Measurements from ENCODE around the gene SMOC1.

The SMOC1 gene

GRCh38 chr14:69980457-69981425 lies 101.5 kb downstream of the SMOC1 start:
- DNase-seq (ENCODE audit: low spot score) = no peak

- DNase-seq (ENCODE audit: low spot score) = no peak
Observed at GRCh38 chr14:69982220-69982839, 103.1 kb downstream of the SMOC1 start.

DNA sequence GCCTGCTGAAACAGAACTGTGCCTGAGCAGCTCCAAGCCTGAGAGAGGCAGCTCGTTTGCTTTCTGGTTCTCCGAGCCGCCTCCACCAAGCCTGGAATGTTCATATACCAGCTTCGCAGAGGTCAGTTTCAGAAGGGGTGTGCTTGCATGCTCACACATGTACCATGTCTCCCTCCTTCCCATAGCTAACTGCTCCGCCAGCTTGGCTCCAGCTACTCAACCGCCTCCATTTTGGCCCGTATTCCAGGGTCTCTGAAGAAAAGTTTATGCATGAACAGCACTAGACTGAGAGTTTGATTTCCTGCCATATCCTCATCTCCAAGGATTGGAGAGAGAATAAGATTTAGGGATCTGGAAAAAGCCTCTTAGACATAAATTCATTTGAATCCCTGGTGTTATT lies 103.7 kb downstream of the SMOC1 start:
- no peak for DNase-seq (ENCODE audit: low spot score)

DNA sequence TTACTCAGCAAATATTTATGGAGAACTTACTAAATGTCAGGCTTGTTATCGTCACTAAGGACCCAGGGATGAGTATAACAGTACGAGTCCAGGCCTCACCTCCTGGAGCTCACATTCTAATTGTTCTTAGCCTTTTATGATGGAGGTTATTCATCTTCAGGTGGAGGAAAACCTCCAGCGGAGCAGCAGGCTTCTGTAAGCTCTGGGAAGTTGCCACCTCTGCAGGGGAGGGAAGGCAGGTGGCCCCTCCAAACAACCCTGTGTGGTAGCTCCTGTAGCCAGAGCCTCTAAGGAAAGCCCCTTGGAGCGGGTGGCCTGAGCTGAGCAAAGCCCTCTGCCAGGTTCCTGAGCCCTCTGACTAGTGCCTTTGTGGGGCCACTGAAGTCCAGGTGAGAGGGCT lies 104.1 kb downstream of the SMOC1 start:
- no peak for DNase-seq (ENCODE audit: low spot score)

GRCh38 chr14:69985463-69985862 lies 106.2 kb downstream of the SMOC1 start:
- DNase-seq (ENCODE audit: low spot score) = no peak

- DNase-seq (ENCODE audit: low spot score) = no peak
Observed at GRCh38 chr14:69986336-69986735, 107.1 kb downstream of the SMOC1 start.

DNA sequence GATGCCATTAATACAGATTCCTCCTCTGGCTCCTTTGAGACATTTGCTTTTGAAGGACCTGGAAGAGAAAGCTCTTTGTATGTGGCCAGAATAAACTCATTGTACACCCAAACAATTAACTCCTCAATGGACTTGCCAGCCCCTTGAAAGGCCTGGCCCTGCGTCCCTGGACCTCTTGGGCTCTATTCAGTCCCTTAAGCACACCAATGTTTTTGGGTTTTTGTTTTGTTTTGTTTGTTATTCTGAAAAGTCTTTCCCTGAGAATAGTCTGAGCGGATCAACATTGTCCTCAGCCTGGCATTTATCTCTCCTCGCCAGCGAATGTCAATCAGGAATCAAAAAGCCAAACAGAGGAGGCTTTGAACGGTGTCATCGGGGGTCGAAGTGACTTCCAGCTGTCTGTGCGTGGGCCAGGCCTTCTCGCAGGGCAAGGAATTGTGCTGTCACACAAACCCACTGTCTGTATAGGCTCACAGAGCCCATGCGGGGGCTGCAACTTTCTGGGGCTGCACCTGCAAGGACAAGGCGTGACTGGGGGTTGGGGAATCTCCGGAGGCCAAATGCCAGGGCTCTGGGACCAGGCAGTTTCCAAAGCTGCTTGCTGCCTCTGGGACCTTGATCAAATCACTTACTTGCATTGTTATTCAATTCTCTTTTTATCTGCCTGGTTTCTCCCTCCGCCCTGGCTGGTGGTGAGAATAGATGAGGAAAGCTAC lies 108.3 kb downstream of the SMOC1 start:
- DNase-seq (ENCODE audit: low spot score) = peak; percentile 38

DNA sequence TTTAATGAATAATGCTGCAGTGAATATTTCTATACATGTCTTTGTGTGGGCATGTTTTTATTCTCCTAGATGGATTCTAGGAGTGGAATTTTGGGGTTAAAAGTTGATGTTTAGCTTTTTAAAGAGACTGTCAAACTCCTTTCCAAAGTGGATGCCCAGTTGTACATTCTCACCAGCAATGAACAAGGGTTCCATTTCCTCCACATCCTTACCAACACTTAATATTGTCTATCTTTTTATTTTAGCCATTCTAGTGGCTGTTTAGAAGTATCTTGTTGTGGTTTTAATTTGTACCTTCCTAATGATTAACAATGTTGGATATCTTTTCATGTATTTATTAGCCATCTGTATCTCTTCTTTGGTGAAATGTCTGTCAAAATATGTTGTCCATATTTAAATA lies 109.8 kb downstream of the SMOC1 start:
- DNase-seq (ENCODE audit: low spot score) = no peak

DNA sequence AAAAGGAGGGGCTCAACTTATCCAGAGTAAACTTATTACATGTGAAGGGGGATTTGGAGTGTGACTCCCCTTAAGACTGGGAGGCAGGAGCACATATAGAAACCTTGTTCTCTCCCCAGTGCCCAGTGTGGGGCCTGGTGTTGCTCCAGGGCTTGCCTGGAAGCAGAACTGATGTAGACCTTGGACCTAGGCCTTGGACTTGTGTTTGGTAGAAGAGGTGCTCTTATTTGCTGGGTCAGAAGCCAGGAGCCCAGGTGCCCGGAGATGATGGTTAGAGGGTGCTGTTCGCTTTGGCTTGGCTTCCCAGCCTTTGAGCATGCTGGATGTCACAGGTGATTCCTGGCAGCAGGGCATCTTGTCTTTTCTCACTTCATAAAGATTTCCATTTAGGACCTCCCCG lies 110.4 kb downstream of the SMOC1 start:
- DNase-seq (ENCODE audit: low spot score) = no peak

DNA sequence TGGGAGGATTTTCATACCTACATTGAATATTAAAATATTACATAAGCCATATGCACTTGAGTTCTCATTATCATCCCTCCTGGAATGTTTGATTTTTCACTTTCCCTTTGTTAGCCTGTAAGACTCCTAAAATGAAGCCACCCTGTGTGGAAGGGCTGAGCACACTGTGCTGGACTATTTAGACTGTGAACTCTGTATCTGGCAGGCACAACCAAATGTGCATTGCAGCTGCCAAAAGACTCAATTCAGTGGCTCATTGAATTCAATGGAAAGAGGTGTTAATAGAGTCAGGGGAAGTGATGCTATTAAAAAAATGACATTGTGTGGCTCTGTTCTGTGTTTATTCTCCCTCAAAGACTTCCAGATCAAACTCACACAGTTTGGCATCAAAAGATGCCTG lies 111.1 kb downstream of the SMOC1 start:
- DNase-seq (ENCODE audit: low spot score) = no peak

DNA sequence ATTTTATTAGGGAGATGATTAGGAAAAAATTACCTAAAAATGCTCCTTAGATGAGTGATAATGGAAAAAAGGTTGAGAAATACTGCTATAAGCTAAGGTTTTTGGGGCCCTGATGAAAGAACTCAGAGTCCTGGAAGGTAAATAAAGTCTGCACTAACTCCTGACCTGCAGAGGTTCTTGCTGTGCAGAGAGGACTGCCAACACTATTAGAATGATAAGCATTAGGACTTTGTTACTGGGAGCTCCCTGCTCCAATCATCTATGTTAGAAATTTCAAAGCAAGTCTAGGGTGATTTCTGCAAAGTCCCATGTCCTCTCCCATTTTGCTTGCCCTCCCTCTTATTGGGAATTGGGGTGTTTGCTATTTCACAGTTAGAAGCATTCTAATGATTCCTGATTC lies 112.2 kb downstream of the SMOC1 start:
- no peak for DNase-seq (ENCODE audit: low spot score)

DNA sequence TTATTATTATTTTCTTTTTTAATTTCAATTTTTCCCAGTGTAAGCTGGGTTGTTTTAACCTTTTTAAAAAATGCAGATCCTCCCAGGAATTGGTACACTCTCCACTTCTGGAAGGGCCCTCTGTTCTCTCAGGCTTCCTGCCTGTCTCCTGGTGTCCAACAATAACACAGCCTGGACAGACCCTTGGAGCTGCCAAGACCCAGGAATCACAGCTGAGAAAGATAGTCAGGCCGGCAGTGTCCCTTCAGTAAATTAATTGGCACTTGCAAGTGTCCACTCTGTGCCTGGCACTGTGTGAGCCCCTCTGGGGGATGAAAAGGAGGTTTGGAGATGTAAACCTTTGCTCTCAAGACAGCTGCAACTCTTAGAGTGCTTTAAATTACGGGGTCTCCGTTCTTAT lies 113.3 kb downstream of the SMOC1 start:
- DNase-seq (ENCODE audit: low spot score) = no peak

- no peak for DNase-seq (ENCODE audit: low spot score)
Observed at GRCh38 chr14:69993326-69993725, 114.1 kb downstream of the SMOC1 start.

DNA sequence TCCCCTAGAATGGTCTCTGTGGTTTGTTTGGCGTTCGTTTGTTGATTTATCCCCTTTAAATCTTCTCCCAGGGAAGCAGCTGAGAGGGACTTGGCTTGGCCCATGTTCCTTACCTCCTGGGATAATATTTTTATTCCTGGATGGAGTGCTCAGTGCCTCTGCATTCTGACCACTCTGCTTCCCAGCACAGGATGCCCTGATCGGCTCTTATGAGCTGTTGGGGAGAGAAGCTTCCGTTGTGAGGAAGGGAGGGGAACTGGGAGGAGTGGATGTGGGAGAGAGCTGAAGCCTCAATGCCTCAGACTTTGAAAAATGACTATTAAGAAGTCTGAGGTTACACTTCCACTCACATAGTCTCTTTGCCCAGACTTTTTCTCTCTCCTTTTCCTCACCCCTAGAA lies 114.8 kb downstream of the SMOC1 start:
- DNase-seq (ENCODE audit: low spot score) = no peak

DNA sequence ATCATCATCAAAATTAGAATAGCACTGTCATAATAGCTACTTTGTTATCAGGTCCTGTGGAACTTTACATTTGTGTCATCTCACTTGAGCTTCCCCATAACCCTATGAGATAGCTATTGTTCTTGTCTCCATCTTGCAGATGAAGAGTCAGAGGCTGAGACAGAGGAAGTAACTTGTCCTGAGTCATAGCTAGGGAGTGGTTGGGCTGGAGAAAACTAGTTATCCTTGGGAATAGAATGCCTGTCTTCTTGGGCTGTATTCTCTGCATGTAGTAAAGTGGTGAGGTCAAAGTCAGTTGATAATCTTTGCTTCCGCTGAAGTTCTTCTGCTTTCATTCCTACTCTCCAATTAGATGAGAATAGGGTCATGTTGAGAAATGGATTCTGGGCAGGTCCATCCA lies 117.0 kb downstream of the SMOC1 start:
- no peak for DNase-seq (ENCODE audit: low spot score)

DNA sequence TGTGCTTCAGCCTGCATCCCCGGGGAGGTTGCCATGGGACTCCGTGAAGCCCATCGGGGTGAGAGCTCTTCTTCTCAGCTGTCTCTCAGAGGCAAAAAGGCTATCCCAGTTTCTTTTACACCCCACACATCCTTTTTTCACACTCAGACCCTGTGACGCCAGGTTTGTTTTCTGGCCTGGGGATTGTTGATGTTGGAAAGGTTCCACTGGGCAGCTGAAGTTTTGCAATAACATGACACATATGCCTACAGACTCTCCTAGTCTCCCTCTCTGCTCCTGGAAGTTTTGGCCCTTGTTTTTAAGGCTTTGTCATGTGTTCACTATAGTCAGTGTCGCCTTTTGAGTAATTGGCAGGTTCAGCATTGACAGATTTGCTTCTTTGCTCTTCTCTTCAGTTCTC lies 118.6 kb downstream of the SMOC1 start:
- no peak for DNase-seq (ENCODE audit: low spot score)

- DNase-seq (ENCODE audit: low spot score) = no peak
Observed at GRCh38 chr14:69999261-69999674, 120.1 kb downstream of the SMOC1 start.

DNA sequence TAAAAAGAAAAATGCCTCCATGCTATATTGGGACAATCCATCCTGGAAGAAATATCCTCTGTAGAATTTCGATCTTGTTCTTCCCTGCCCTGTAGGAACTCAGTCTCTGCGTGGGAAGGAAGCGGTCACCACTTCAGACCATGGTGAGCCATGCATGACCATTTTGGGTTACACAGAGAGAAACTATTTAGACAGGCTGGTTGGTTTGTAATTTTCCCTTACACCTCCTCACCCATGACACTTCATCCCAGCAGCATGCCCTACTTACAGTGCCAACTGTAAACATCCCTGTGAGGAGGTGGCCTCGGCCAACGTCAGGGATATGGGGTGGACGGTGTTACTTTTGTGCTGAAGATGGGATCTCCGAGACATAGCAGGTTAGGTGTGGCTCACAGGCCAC lies 121.4 kb downstream of the SMOC1 start:
- no peak for DNase-seq (ENCODE audit: low spot score)

DNA sequence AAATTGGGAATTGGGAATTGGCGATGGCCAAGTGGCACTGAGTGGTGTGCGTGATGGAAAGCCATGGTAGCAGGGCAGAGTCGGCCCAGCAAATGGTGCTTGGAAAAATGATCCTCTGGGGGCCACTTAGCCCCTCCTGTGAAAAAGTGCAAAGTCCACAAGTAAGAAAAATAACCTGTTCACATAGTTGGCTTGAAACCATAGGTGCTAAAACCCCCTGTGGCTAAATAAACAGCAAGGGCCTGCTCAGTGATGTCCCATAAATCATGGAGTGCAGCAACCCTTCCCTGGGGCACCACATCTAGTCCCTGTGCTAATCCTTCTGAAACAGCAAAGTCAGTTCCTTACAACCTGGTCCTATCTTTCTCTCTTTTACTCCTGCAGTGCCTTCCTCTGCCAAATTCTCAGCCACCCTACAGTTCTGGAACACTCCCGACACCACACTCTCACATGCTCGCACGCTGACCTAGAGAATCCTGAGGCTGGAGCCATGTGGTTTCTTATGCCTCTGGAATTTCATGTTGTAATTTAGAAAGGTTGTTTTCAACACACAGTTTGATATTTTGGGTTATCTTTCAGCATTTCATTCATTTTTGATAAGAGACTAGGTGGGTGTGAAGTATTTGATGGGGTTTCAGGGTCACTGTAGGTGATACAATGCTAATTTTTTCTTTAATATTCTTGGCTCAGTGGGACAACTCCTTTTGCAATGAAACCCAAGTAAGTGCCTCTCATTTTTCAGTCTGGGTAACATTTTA lies 123.6 kb downstream of the SMOC1 start:
- no peak for DNase-seq (ENCODE audit: low spot score)

- DNase-seq (ENCODE audit: low spot score) = no peak
Observed at GRCh38 chr14:70004791-70005190, 125.6 kb downstream of the SMOC1 start.

DNA sequence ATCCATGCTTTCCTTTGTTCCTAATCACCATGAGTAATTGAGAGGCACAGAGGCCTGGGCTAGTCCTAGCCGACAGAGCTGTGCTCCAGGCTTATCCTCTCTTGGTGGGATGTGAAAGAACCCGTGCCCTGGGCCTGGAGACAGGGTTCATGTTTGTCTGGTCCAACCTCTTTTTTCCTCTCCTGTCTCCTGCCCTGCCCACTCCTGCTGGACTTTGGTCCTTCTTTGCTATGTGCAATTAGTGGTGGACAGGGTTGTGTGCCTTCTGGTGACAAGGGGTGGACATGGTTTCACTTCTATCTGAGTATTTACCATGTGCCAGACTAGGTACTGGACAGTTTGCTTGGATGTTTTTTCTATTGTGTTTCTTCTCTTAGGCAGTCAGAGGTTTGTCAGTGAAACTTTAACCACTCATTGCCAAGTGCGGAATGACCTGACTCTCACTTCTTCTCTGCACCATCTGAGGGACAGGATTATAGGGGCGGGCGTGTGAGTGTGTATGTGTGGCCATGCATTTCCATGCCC lies 126.1 kb downstream of the SMOC1 start:
- DNase-seq (ENCODE audit: low spot score) = no peak

DNA sequence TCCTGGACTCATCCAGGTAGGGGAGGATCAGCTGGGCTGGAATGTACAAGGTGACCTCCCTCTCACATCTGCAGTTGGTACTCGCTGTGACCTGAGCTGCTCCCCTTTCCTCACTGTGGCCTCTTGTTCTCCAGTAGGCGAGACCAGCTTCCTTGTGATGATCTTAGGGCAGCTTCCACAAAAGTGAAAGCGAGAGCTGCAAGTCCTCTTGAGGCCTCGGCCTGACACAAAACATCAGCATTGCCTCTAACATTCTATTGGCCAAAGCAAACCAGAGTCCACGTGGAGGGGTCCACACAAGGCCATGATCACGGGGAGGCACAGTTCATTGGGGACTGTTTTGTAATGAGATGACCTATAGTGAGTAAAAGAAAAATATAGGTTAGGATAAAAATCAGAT lies 127.5 kb downstream of the SMOC1 start:
- no peak for DNase-seq (ENCODE audit: low spot score)
